Hematopoietic multipotent progenitor cell treated with erythropoietin and hydrocortisone succinate and interleukin-3 and kit ligand, for 4 days (in vitro differentiated cells): ENCODE results near the gene BAAT.

Source experiments
- DNase-seq: peaks from one replicate; pipeline ENCODE4 v3.0.0-alpha.2; 2015

Gene BAAT

DNA sequence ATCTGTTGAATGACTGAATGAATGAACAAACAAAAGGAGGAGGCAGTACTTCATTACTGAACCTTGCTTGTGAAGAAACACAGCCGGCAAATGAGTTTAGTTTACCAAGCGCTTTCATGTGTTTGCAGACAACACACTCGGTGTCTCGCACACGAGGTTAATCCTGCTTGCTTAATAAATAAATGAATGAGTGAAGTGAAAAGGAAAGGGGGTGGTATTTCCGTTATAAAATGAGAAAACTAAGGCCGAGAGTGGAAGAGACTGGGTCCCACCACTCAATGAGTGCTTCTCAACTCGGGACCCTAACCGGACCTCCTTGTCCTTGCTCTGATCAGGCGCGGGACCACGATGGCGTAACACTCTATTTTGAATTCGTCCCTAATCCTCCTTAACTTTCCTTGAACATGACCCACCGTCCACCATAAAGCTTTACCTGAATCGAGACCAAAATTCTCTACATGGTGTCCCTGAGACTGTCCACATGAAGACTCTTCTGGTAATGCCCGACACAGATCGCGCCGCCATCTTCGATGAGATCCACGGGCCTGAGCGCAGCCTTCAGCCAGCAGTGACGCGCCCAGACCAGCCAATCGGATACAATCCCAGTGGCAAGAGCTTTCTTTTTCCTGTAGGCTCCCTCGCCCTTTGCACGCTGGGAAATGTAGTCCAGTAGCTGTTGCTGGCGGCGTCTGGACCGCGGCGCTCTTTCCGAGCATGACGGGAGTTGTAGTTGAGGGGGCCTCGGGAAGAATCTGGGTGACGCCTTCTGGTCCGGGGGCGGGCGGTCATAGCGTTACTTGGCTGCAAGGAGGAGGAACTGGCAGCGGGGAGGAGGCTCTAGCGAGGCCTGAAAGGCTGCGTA lies 13.5 kb upstream of the BAAT start, which contains the start of the genes MRPL50 and ZNF189:
Gene MRPL50 (minus strand): TSS at position 551 of the 862 bp plus-strand sequence. CDS start 26 bp downstream, at position 525.
Gene ZNF189 (plus strand): TSS at position 784 of the 862 bp plus-strand sequence. CDS start 306 bp downstream, outside the sequence.
- peak; percentile 100 for DNase-seq

DNA sequence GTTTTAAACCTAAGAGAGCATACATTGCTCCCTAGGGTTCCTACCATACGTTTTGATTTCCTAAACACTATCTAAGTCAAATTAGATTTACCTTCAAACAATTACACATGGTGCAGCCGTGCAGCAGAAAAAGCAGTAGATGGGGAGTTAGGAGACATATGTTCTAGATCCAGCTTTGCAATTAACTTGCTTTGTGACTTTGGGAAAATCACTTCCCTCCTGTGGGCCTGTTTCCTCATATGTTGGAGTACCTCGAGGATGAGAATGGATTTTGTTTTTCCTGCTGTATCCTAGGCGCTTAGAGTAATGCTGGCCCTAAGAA lies 12.9 kb upstream of the BAAT start:
- DNase-seq: no peak

DNA sequence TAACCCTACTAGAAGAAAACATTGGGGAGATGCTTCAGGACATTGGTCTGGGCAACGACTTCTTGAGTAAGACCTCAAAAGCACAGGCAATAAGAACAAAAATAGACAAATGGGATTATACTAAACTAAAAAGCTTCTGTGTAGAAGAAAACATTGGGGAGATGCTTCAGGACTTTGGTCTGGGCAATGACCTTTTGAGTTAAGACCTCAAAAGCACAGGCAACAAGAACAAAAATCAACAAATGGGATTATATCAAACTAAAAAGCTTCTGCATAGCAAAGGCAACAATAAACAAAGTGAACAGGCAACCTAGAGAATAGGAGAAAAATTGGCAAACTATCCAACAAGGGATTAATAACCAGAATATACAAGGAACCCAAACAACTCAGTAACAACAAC lies 9.9 kb upstream of the BAAT start:
- no peak for DNase-seq

DNA sequence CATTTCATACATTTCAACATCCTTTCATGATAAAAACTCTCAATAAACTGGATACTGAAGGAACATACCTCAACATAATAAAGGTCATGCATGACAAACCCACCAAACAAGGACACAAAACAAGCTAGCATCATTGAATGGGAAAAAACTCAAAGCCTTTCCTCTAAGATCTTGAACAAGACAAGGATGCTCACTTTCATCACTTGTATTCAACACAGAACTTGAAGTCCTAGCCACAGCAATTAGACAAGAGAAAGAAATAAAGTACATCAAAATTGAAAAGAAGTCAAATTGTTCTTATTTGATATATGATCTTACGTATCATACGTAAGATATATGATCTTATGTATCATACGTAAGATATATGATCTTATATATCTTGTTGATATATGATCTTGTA lies 8.3 kb upstream of the BAAT start:
- DNase-seq: no peak

DNA sequence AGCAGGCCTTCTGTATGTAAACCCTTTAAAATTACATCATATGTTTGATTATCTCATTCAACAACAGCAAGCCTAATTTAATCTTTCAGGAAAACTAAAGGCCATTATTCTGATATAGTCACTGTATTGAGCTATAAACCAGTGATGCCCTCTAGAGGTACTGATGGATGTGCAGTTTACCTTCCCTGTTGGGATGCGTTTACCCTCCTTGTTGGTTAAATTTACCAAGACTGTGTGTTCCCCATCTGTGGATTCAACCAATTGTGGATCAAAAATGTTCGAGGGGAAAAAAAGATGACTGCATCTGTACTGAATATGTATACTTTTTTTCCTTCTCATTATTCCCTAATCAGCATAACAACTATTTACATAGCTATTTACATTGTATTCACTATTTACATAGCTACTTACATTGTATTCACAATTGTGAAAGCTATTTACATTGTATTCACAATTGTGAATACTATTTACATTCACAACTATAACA lies 3.7 kb upstream of the BAAT start:
- DNase-seq: peak; percentile 32

DNA sequence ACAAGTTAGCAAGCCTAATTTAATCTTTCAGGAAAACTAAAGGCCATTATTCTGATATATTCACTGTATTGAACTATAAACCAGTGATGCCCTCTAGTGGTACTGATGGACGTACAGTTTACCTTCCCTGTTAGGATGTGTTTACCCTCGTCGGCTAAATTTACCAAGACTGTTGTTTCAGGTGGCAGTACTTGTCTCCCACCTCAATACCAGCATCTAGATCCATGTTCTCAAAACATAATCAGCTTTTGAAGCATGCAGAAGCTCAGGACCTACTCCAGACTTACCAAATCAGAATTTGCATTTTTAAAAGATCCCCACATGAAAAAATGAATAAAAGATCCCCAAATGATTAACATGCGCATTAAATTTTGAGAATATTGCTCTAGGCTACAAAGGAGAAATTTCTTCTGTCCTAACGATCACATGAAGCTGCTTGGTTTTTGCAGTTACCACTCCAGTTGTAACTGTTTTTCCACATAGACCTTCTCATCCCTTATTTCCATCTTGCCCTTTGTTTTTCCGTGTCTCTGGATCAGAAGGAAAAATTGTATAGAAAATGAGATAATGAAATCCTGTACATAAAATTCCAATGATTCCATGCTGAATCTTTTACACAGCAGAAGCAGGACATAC lies 3.2 kb upstream of the BAAT start:
- DNase-seq: peak; percentile 75

DNA sequence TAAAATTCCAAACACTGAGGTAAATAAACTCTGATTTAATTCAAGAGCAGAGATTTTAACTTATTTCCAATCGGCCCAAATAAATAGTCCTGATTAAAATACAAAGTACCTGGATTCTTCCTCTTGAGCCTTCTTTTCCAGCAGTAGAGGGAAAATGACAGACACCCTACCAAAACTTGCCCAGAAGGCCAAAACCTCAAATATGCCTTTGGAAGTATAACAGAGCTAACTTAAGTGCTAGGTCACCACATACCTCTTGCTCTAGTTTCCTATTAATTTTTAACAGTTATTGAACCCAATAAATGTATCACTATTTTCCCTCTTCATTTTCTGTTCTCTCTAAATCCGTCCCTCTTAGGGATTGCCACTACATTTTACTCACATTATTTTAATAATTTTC lies 1.4 kb downstream of the BAAT start:
- DNase-seq: no peak

DNA sequence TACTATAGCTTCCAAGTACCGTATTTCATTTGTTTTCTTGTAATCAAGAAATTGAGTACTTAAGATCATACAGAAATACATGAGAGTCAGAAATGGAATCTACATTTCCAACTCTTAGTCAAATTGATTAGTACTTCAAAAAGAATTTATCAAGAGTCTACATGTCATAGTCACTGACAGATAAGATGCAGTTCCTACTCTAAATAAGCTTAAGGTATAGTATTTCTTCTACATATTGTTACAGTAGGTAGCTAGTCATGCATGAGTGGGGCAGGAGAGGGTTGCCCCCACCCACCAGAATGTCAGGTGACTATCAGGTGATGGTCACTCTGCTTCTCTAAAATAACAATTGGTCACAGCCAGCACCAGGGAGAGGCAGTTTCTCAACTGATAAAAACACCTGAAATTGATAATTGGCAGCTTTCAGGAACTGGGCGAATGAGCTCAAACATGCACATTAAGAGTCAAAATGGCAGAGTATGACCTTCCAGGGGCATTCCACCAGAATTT lies 2.9 kb downstream of the BAAT start:
- no peak for DNase-seq

DNA sequence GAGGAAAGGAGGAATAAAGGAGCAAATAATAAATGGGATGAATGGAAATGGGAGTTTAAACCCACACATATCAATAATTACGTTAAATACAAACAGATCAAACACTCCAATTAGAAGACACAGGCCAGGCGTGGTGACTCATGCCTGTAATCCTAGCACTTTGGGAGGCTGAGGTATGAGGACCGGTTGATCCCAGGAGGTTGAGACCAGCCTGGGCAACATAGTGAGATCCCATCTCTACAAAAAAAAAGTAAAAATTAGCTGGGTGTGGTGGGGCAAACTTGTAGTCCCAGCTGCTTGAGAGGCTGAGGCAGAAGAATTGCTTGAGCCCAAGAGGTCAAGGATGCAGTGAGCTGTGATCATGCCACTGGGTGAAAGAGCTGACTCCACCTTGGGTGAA lies 3.7 kb downstream of the BAAT start:
- DNase-seq: no peak

DNA sequence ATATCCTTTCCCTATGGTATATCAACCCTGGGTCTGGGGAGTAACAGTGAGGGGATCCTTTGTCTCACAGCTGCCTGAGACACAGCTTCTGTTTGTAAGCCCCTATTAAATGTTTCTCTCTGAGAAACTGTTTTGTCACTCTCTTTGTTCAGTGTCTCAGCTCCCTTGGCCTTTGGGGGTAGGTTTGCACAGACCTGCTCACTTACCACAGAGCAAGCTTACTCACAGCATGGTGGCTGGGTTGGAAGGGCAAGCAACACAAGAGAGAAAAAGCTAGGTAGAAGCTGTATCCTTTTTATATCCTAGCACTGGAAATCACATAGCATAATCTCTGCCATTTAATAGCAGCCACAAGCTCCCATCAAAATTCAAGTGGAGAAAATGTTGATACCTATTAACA lies 4.5 kb downstream of the BAAT start:
- no peak for DNase-seq

DNA sequence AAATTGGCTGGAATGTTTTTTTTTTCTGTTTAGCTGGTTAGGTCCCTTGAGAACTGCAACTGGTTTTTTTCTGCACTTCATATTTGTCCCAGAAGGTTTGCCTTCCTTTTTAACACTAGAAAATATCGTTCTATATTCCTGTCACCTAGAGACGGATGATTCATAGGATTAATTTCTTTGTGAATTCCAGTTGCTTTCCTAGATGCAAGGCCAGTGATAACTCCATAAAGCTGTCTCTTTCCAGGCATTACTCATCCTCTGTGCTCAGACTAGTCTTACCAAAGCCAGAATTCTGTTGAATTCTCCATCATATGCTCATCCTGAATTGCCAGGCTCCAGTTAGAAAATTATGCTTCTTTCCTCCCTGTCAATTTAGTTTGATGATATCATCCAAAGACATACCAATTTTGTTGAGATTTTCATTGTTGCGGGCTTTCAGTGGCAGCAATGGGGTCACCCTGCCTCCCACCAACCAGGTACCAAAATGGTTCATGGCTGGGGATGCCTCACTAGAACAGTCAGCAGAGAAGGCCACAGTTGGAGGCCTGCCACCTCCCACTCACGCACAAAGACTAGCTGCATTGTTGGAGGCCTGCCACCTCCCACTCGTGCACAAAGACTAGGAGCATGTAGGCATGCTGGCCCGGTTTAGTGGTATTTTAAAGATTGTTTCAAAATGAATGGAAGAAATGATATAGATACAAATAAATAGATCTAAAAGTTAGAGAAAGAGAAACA lies 8.5 kb downstream of the BAAT start:
- no peak for DNase-seq

DNA sequence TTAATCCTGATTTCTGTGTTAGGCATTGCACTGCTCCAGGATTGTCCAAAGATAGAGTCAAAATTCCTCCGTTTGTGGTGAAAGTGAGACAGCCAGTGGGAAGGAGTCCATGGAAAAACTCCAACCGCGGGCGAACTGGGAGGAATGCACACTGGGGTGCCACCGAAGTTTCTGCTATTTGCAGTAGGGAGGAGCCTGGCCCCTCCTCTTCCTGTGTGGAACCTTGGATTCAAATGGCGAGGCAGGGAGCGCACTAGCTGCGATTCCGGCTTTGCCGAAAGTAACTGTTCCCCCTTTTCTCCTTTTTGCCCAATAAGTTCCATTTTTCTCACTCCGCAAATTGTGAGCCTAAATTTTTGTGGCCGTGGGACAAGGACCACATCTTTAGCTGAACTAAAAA lies 9.3 kb downstream of the BAAT start:
- DNase-seq: no peak

DNA sequence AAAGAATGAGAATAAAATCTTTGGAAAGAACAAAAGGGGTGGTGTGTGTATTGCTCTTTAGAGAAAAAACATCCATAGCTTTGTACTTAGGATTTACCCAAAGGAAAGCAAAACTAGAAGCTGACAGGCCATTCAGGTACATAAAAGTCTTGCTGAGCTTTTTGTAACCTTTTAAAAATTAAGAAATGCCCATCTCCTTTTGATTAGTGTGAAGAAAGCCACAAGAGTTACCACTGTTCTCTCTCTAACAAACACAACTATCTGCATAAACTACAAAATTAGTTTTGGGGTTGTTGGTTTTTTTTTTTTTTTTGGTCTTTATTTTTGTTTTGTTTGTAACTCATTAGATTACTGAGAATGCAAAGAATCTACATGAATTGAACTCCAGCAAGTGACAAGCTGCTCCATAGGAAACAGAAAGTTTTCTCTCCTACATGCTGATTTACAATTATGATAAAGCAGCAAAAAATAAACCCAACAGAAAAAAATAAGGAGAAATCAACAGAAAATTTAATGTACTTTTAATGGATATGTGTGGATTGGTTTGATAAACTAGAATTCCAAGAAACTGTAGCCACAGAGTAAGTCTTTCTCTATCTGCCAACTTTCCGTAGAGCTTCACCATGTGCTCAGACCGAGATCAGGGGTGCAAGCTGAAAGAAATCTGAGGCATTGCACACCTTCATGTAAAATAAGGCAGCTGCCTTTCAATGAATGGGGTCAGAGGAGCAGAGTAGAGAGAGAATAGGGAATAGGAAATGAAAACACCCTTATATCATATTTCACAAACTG lies 12.3 kb downstream of the BAAT start:
- no peak for DNase-seq

DNA sequence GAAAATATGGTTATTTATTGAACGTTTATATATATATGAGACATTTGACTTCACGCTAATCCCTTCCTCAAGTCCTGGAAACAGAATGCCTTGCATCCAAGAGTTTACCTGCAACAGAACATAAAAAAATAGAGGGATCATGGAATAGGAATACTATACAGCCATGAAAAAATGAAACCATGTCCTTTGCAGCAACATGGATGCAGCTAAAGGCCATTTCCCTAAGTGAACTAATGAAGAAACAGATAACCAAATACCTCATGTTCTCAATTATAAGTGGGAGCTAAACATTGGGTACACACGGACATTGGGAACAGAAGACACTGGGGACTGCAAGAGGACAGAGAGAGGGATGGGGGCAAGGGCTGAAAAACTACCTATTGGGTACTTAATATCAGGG lies 13.0 kb downstream of the BAAT start:
- DNase-seq: no peak

DNA sequence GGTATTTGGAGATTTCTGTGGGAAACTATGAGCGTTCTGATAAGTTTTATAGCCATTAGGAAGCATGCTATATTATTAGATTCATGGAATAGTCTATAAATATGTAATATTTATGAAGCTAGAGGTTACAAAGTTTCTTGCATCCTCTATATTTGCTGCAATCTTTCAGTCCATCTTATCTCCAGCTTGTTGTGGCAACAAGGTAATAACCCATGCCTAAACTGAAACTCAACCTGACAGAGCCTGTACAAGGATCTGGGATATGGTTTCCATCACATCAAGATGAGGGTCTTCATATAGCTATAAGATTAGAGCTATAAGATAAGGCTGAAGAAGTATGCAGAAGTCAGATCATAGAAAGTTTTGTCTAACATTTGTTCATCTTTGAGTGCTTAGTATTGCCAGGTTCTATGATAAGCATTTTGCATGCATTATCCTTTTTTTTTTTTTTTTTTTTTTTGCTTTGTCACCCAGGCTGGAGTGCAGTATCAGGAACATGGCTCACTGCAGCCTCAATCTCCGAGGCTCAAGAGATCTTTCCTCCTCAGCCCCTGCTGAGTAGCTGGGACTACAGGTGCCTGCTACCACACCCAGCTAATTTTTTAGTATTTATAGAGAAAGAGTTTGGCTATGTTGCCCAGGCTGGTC lies 14.8 kb downstream of the BAAT start:
- DNase-seq: no peak

DNA sequence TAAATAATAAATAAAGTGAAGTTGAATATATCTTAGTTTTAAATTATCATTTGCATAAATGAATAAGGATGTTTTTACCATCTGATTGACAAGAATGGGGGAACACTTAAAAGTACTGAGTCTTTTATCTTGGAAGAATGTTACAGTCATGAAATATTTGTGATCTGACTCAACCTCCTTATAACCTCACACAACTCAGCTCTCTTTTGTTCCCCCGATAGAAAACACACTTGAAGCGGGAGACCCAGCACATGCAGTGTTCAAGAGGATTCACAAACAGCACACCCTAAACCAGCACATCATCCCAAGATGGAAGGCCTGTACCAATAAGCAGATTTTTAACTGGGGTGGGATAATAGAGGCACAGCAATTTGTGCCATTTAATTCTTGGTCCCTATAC lies 15.5 kb downstream of the BAAT start:
- no peak for DNase-seq

DNA sequence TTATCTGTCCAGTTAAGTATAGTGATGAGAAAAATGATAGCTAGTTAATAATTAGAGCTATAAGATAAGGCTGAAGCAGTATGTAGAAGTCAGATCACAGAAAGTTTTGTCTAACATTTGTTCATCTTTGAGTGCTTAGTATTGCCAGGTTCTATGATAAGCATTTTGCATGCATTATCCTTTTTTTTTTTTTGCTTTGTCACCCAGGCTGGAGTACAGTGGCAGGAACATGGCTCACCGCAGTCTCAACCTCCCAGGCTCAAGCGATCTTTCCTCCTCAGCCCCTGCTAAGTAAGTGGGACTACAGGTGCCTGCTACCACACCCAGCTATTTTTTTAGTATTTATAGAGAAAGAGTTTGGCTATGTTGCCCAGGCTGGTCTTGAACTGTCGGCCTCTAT lies 17.5 kb downstream of the BAAT start:
- DNase-seq: no peak

DNA sequence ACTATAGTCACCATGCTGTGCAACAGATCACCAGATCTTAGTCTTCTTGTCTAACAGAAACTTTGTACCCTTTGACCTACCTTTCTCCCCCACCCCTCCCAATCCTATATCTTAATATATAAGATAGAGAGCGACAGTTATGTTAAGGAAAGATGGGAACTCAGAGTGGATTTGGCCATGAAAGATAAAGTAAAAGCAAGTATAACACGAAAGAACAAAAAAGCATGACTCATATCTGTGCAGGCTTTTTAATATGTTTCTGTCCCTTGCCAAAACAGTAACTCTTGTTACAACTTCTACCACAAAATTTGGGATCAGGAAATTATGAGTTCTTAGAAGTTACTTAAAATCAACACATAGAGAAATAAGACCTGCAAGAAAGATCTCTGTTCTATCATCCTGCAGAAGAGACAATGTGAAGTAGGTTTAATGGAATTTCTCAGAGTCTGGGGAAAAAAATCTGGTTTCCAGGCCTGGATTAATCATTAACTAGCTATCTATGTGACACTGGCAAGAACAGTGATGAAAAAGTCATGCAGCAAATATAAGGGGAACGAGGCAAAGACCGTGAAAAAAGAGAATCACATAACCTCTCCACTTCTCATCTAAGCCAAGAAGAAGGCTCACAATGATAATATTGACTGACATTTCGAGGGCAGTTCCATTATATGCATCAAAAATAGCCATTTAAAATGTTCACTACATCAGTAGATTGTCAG lies 18.6 kb downstream of the BAAT start:
- peak; percentile 8 for DNase-seq

DNA sequence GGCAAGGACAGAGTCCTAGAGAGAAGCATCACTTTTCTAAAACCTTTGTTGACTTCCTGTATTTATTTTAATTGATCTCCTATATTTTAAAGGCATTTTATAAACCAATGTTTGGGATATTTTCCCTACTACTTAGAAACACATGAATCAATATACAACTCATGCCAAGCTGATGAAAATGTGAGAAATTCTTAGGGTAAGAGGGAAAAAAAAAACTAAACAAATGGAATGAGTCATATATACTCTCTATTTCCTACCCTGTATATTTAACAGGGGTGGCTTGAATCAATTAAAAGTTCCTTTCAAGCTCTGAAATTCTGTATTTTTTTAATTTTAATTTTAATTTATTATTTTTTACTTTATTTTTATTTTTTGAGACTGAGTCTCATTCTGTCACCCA lies 19.6 kb downstream of the BAAT start:
- no peak for DNase-seq

DNA sequence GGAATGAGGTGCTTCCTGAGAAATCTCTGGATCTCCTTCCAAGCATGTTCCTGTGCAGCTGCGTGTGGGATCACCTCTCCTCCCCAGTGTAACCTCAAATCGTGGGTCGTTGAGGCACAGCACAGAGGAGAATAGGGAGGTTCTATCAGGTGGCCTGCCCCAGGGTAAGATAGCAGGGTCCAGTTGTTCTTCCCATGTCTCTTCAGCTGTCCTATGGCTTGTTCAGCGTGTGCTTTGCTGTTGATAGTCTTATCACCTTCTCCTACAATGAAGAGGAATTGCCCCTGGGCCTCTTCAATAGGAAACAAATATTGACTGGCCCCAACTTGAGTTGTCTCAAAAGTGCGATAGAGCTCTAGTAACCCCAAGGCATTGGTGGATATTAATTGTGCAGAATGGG lies 22.4 kb downstream of the BAAT start:
- DNase-seq: no peak

DNA sequence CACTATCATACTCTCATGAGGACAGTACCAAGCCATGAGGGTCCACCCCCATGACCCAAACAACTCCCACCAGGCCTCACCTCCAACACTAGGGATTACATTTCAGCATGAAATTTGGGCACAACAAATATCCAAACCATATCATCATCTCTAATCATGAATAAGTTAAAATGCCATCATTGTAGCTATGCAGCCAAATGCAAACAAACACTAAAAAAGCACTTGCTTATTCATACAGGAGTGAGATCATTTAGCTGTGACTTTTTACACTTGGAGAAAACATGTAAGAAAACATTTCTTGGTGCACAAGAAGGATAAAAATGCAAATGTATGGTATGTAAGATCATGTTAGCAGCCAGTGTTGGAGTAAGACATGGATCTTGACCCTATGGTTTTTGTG lies 24.2 kb downstream of the BAAT start:
- no peak for DNase-seq
